ENCODE measurements around the gene ENTHD1.

DNA sequence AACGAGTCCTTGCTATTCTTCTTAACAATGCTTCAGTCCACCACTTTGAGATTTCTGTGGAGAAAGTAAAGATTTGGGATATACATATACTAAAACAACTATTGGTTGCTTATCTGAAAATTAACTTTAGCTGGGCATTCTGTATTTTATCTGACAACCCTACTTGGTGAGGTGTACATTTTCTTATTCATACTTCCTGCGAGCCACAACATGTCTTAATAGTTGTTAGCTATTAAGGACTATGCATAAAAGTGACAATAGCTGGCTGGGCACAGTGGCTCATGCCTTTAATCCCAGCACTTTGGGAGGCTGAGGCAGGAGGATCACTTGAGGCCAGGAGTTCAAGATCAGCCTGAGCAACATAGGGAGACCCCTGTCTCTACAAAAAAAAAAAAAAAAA lies 38.6 kb upstream of the ENTHD1 start:
- TF ChIP-seq, protein P1, sequence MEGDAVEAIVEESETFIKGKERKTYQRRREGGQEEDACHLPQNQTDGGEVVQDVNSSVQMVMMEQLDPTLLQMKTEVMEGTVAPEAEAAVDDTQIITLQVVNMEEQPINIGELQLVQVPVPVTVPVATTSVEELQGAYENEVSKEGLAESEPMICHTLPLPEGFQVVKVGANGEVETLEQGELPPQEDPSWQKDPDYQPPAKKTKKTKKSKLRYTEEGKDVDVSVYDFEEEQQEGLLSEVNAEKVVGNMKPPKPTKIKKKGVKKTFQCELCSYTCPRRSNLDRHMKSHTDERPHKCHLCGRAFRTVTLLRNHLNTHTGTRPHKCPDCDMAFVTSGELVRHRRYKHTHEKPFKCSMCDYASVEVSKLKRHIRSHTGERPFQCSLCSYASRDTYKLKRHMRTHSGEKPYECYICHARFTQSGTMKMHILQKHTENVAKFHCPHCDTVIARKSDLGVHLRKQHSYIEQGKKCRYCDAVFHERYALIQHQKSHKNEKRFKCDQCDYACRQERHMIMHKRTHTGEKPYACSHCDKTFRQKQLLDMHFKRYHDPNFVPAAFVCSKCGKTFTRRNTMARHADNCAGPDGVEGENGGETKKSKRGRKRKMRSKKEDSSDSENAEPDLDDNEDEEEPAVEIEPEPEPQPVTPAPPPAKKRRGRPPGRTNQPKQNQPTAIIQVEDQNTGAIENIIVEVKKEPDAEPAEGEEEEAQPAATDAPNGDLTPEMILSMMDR (IDR thresholded peaks at IDR 0.05) = no peak
- no peak for TF ChIP-seq POLR2A (IDR thresholded peaks at IDR 0.05)
